Mucosa of descending colon (tissue), 3 donors: Measurements from ENCODE around the gene PITPNC1. TPM values are rescaled to one million over a fixed set of nuclear protein-coding genes. Genes with fewer than 3 reads are reported as not detected.
A peak's percentile ranks its signal among the peaks of the same experiment; 100 is the strongest.
"Not testable (repeated sequence)": the region's sequence is repeated elsewhere in the genome, so short reads cannot be mapped to it uniquely, and the experiment has no call there.

Source experiments
- ATAC-seq: fragments of 200-7000 bp; cut with Tn5 transposase; one replicate; pipeline ENCODE4 v1.9.1; 2020; ENCODE audit warnings: mild to moderate bottlenecking, moderate library complexity
- DNase-seq, 3 donors: peaks; one replicate each; pipeline ENCODE4 v3.0.0-alpha.2; 2020
- H3K36me3 ChIP-seq: fragments of 200-600 bp; one replicate; pipeline ENCODE4 v1.8.0; 2021; ENCODE audit warnings: low read depth, mild to moderate bottlenecking
- H3K4me1 ChIP-seq: fragments of 200-600 bp; one replicate; pipeline ENCODE4 v1.8.0; 2021; ENCODE audit warnings: low read depth, mild to moderate bottlenecking
- H3K4me3 ChIP-seq: fragments of 200-600 bp; one replicate; pipeline ENCODE4 v1.8.0; 2021; ENCODE audit warnings: mild to moderate bottlenecking
- H3K9me3 ChIP-seq: fragments of 200-600 bp; one replicate; pipeline ENCODE4 v1.8.0; 2021; ENCODE audit warnings: mild to moderate bottlenecking
- CTCF ChIP-seq: fragments of 200-600 bp; IDR thresholded peaks from one replicate; pipeline ENCODE4 v1.8.0; 2022; ENCODE audit warnings: antibody characterized with exemption, mild to moderate bottlenecking
- intact Hi-C, 2 donors: fragments of 100-400 bp; cut with DNase I in 1 of 2; cut with micrococcal nuclease in 1 of 2; formaldehyde crosslinking; loops; one replicate each; pipeline versions ENCODE4 v1.11.0 to v1.11.1; 2022; cut with DNase I, micrococcal nuclease
- total RNA-seq, 3 donors: library from RNA; stranded (reverse); fragmentation: NEBNext Ultra II Directional in 2 of 3; extraction: Animal tissue kit (Norgen Biotek cat#: 25700) in 2 of 3; gene quantifications; one replicate each; pipeline versions ENCODE4 v1.2.1 to v1.2.4, GENCODE V29; 2021 to 2023
- donor health status: DM: no; HTN: no; CAD: no; lungs with moderate emphysema.
- donor health status: DM: no; HTN: no; CAD: no.
- donor health status: DM: no; HTN: yes; CAD: no.

The PITPNC1 gene
- total RNA-seq, 3 donors from 2014 or later = 10.7 to 11.4 (median 10.9) TPM

- DNase-seq (no peak), ATAC-seq (no peak)
- Histone ChIP-seq H3K4me1 (peaks cover 18% of the 10 kb centered on the region), H3K9me3 (no peaks in the 10 kb centered on the region), H3K4me3 (no peak overlapping the region), H3K36me3 (no peaks in the 10 kb centered on the region)
- no peak for TF ChIP-seq CTCF
- intact Hi-C loops = no loop called here
Observed at GRCh38 chr17:67417507-67417906, 40.4 kb downstream of the PITPNC1 start.

GRCh38 chr17:67420994-67421393 is 43.9 kb downstream of the PITPNC1 start:
- no peak for TF ChIP-seq CTCF
- intact Hi-C loops = no loop called here
- DNase-seq = peak in 1 of 3 donors; percentile 45
- no peaks in the 10 kb centered on the region for H3K9me3 ChIP-seq
- H3K4me3 ChIP-seq = no peak overlapping the region
- no peaks in the 10 kb centered on the region for H3K36me3 ChIP-seq
- ATAC-seq = peak; percentile 51
- peaks cover 23% of the 10 kb centered on the region for H3K4me1 ChIP-seq

GRCh38 chr17:67421869-67422273 is 44.8 kb downstream of the PITPNC1 start:
- peak in 1 of 3 donors; percentile 62 for DNase-seq
- ATAC-seq = peak; percentile 92
- no peaks in the 10 kb centered on the region for H3K9me3 ChIP-seq
- no peak overlapping the region for H3K4me3 ChIP-seq
- intact Hi-C loops = no loop called here
- TF ChIP-seq CTCF = no peak
- no peaks in the 10 kb centered on the region for H3K36me3 ChIP-seq
- peaks cover 23% of the 10 kb centered on the region for H3K4me1 ChIP-seq

GRCh38 chr17:67422296-67422695 is 45.2 kb downstream of the PITPNC1 start:
- H3K9me3 ChIP-seq, intact Hi-C loops, H3K36me3 ChIP-seq, H3K4me3 ChIP-seq: not testable (repeated sequence)
- ATAC-seq = peak; percentile 67
- H3K4me1 ChIP-seq = peaks cover 23% of the 10 kb centered on the region
- DNase-seq = peak; percentile 59 to 68 (median 64)

- no peak for TF ChIP-seq CTCF
- Histone ChIP-seq H3K36me3 (no peaks in the 10 kb centered on the region), H3K9me3 (no peaks in the 10 kb centered on the region), H3K4me3 (no peak overlapping the region), H3K4me1 (peaks cover 23% of the 10 kb centered on the region)
- peak; percentile 74 for ATAC-seq
- peak in 1 of 3 donors; percentile 48 for DNase-seq
- intact Hi-C loops = no loop called here
Observed at GRCh38 chr17:67422897-67423296, 45.8 kb downstream of the PITPNC1 start.

- H3K9me3 ChIP-seq = no peaks in the 10 kb centered on the region
- DNase-seq (no peak), ATAC-seq (no peak)
- no peak for TF ChIP-seq CTCF
- intact Hi-C loops = no loop called here
- no peaks in the 10 kb centered on the region for H3K36me3 ChIP-seq
- peaks cover 19% of the 10 kb centered on the region for H3K4me1 ChIP-seq
- no peak overlapping the region for H3K4me3 ChIP-seq
Observed at GRCh38 chr17:67425571-67426160, 48.6 kb downstream of the PITPNC1 start.
